GM12874 (cell line): ENCODE measurements around the gene CRAMP1.

Experiments
- CTCF ChIP-seq: IDR thresholded peaks from 2 replicates; pipeline ENCODE4 v1.5.1; 2011; ENCODE audit warnings: low read depth, mild to moderate bottlenecking, control low read depth, low read length, moderate library complexity; ENCODE audit not compliant: insufficient read depth

CRAMP1 gene

GRCh38 chr16:1637526-1637925 is 25.4 kb downstream of the CRAMP1 start:
- TF ChIP-seq CTCF, result no peak

GRCh38 chr16:1638757-1639156 is 26.6 kb downstream of the CRAMP1 start:
- TF ChIP-seq CTCF, result no peak

GRCh38 chr16:1639282-1639681 is 27.1 kb downstream of the CRAMP1 start:
- TF ChIP-seq CTCF, result no peak

GRCh38 chr16:1639860-1640259 is 27.7 kb downstream of the CRAMP1 start:
- TF ChIP-seq CTCF, result no peak

GRCh38 chr16:1640261-1640941 is 28.2 kb downstream of the CRAMP1 start:
- no peak for TF ChIP-seq CTCF

- TF ChIP-seq CTCF, result no peak
Observed at GRCh38 chr16:1641261-1641660, 29.1 kb downstream of the CRAMP1 start.

GRCh38 chr16:1642148-1642547 is 30.0 kb downstream of the CRAMP1 start:
- no peak for TF ChIP-seq CTCF
